Liver (tissue), 2 donors: ENCODE data around the gene TMEM178B.

Source experiments
- TF ChIP-seq, protein P1 (sequence below): IDR thresholded peaks from 2 replicates; pipeline ENCODE4 v1.6.1; 2016; ENCODE audit warnings: antibody characterized with exemption, mild to moderate bottlenecking
- TF ChIP-seq, protein P2 (sequence below): fragments of 150-350 bp; IDR thresholded peaks from 2 replicates; pipeline ENCODE4 v1.5.1; 2017; ENCODE audit warnings: improper control_type of control experiment, low read depth, low read length; ENCODE audit not compliant: missing input control
- donor health status: healthy.

DNA sequence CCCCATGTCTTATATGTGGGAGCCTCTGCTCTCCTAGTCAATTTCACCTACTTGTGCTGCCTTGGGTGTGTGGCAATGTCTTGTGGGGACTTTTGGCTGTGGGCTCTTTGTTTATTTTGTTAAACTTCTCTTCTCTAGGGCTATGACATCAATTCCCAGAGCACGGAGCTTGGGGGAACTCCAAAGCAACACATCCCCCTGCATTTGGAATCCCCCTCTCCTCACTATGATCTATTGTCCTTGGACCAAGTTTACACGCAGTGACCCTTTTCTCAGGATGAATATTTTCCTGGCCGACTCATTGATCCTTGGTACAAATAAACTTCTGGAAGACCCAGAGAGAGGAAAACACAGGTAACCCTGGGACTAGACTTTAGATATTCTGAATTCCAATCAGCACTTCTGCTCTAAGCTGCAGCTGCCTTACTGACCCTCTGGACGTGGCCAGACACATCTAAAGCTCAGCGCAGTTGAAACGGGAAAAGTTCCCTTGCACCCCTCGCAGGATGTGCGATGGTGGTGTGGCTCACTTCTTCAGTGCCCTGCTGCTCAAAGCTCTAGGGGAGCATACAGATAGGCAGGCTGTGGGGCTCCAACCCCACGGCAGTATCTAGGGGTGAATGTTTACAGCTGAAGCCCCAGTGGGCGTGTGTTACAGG is 110.8 kb downstream of the TMEM178B start:
- TF ChIP-seq, protein P1, sequence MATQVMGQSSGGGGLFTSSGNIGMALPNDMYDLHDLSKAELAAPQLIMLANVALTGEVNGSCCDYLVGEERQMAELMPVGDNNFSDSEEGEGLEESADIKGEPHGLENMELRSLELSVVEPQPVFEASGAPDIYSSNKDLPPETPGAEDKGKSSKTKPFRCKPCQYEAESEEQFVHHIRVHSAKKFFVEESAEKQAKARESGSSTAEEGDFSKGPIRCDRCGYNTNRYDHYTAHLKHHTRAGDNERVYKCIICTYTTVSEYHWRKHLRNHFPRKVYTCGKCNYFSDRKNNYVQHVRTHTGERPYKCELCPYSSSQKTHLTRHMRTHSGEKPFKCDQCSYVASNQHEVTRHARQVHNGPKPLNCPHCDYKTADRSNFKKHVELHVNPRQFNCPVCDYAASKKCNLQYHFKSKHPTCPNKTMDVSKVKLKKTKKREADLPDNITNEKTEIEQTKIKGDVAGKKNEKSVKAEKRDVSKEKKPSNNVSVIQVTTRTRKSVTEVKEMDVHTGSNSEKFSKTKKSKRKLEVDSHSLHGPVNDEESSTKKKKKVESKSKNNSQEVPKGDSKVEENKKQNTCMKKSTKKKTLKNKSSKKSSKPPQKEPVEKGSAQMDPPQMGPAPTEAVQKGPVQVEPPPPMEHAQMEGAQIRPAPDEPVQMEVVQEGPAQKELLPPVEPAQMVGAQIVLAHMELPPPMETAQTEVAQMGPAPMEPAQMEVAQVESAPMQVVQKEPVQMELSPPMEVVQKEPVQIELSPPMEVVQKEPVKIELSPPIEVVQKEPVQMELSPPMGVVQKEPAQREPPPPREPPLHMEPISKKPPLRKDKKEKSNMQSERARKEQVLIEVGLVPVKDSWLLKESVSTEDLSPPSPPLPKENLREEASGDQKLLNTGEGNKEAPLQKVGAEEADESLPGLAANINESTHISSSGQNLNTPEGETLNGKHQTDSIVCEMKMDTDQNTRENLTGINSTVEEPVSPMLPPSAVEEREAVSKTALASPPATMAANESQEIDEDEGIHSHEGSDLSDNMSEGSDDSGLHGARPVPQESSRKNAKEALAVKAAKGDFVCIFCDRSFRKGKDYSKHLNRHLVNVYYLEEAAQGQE, result no peak
- TF ChIP-seq, protein P2, sequence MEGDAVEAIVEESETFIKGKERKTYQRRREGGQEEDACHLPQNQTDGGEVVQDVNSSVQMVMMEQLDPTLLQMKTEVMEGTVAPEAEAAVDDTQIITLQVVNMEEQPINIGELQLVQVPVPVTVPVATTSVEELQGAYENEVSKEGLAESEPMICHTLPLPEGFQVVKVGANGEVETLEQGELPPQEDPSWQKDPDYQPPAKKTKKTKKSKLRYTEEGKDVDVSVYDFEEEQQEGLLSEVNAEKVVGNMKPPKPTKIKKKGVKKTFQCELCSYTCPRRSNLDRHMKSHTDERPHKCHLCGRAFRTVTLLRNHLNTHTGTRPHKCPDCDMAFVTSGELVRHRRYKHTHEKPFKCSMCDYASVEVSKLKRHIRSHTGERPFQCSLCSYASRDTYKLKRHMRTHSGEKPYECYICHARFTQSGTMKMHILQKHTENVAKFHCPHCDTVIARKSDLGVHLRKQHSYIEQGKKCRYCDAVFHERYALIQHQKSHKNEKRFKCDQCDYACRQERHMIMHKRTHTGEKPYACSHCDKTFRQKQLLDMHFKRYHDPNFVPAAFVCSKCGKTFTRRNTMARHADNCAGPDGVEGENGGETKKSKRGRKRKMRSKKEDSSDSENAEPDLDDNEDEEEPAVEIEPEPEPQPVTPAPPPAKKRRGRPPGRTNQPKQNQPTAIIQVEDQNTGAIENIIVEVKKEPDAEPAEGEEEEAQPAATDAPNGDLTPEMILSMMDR, result no peak
